Cortex of kidney (tissue), 1 donor: Measurements from ENCODE around the gene PLK3.
"Not testable (repeated sequence)": the region's sequence is repeated elsewhere in the genome, so short reads cannot be mapped to it uniquely, and the experiment has no call there.

Source experiments
- DNase-seq: peaks from one replicate; lab custom pipeline; 2025; lab: John Stamatoyannopoulos, UW

PLK3 gene

DNA sequence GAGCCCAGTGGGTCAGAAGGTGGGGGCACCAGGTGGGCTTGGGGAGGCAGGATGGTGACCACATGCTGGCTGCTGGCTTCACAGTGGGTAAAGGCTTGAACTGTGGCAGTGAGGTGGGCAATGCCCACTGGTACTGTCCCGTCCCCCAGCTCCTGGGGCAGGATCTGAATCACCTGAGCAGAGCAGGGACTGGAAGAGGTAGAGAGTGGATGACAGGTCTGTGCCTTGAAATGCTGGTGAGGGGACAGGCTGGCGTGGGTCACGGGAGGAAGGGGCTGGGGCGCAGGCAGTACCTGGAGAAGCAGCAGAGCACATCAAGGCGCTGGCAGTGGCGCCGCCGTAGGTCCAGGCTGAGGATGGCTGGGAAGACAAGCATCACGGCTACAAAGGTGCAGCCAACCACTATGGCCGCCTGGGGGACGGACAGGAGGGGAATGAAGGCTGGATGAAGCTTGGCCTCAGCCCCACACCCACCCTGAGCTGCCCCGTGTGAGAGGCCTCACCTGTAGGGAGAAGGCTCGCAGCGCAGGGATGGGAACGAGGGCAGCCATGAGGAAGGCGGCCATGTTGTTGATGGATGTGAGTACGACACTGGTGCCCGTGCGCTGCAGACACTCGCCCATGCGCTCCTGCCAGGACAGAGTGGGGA, 27.9 kb downstream of the PLK3 start:
- DNase-seq = no peak

DNA sequence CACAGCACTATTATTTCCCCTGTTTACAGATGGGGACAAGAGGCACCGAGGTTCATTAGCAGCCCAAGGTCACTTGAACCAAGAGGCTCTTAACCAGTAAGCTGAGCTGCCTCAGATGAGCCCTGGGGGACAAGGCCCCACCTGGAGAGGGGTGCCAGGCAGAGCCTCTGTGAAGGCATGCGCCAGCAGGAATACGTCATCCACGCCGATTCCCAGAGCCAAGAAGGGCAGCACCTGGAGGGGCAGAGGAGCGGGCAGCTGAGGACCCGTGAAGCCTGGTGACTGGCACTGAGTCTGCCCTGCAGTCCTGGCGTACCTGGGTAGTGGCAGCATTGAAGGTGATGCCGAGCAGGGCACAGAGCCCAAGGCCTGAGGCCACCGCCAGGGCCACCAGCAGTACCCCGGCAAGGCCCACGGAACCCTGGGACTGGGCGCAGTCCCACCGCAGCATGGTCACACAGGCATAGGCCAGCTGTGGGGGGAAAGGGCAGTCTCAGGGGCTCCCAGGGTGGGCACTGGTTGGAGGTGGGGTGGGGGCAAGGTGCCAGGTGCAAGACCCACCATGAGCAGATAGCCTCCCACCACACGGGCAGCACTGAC, 28.8 kb downstream of the PLK3 start:
- DNase-seq = no peak

DNA sequence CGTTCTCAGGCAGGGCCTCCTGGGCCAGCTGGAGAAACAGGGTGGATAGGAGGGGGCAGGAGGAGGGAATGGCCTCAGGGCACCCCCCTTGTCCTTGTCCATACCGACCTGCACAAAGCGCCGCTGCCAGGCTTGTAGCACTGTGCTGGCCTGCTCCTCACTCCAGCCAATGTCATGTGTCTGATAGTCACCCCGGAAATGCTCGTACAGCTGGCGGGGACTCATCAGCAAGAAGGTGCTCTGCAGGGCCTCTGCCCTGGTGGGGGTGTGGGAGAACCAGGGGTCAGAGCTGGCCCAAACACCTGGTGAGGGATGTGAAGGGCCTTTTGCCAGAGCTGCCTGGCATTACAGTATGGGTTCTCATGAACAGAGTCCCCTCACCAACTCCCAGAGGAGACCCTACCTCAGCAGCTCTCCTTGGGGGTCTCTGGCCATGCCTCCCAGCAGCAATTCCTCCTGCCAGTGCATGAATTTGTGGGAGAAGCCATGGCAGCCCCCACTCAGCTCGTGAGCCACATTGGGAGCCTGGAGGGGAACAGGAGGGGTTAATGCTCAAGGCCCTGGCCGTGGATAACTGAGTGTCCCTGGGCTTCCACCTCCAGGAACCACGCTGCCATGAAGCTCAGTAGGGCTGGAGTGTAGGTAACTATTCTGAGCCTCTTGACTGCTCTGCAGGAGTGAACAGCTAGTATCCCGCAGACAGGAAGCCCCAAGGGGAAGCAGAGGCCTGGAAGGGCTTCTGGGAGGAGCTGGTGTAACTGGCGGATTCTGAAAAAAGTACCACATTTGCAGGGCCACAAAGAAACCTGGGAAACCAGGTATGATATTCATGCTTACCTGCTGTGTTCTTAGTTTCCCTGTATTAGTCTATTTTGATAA, 29.6 kb downstream of the PLK3 start:
- DNase-seq = no peak

DNA sequence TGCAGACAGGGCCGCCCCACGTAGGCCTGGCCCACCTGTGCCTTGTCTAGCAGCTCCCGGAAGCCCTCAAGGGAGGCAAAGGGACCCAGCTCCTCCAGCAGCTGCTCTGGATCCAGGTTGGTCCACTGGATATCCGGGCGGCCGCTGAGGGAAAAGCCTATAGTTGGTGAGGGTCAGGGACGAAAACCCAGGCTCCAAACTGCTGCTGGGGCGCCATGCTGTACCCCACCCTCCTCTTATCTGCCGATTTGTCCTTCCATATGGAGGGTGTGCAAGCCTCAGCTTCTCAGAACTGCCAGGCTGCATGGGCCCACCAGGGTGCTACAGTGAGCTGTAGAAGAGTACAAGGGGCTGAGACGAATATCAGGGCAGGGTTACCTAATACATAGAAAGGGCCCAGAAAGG, 30.7 kb downstream of the PLK3 start:
- no peak for DNase-seq

DNA sequence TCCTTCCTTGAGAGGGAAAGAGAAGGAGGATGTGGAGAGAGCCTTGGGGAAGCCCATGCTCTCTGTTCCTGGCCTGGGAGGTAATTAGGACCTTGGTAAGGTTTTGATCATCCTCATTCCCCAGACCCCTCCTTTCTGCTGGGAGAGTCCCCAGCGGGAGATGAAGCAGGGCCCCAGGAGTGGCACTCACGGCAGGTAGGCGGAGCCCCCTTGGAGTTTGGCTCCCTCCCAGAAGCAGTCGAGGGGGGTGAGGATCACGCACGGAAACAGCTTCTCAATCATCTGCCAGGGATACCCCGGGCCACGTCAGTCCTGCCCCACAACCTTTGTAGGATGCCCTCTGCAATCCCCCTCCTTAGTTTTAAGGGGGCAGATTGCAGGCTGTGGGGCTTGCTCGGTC, 31.3 kb downstream of the PLK3 start:
- DNase-seq = no peak

DNA sequence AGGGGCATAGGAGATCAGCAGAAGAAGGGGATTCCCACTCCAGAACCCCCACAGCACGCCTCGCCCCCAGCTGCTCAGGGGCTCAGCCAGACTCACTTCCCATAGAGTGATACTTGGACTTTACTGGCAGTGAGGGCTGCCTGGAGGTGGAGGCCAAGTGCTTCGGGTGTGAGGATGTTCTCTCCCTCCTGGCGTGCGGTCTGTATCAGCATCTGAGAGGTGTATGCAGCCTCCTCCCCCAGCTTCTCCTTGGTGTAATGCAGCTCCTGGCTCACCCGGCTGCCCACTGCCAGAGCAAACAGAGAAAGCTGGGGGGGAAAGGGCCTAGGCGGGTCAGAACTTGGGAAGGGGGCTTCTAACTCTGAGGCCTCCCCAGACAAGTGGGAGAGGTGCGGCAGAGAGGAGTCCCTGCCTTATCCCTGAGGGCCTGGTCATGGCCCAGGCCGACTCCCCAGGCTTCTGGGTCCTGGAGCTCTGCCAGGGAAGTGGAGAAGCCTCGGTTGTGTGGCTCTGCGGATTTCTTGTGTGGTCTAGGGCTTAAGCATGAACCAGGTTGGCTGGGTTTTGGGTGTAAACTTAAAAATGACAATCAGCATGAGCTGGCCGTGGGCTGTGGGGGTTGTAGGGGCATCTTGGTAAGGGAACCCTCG, 32.0 kb downstream of the PLK3 start:
- no peak for DNase-seq

DNA sequence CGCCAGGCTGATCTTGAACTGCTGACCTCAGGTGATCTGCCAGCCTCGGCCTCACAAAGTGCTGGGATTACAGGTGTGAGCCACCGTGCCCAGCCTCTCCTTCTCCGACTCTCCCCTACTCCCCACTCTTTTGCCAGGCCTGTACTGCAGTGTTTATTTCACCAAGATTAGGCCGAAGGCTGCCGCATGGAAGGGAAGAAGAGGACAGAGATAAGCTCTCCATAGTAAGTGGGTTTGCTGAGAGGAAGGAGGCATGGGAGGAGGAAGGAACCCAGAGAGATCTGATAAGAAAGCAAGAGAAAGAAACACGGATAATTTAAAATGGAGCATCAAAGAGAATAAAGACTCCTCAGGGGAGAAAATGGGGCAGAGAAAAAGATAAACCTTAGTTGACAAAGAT, 34.2 kb downstream of the PLK3 start:
- DNase-seq = no peak

DNA sequence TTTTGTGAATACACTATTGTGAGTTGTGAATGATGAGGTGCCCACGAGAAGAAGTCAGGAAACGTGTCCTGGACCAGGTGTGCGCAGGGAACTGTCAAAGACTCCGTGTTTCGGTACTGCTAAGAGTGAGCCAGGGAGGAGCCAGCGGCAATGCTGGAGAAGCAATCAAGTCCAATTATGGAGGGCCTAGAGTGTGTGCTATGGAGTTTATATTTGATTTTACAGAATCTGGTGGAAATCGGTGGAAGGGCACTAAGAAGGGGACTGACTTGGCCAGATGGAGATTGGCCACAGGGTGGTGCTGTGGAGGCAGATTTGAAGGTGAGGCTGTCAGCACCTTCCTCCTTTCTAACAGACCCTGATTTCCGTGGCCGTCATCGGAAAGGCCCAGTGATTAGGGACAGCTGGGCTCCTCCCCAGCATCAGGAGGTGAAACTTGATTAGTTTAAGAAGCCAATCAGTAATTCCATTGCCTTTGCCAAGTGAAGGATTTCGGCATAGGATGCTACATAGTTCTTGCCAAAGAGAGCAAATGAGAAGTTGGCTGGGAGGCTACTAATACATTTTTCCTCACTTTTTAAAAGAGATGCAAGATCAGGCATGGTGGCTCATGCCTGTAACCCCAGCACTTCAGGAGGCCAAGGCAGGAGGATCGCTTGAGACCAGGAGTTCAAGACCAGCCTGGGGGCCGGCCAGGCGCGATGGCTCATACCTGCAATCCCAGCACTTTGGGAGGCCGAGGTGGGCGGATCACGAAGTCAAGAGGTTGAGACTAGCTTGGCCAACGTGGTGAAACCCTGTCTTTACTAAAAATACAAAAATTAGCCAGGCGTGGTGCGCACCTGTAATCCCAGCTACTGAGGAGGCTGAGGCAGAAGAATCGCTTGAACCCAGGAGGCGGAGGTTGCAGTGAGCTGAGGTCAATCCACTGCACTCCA, 35.8 kb downstream of the PLK3 start:
- no peak for DNase-seq

DNA sequence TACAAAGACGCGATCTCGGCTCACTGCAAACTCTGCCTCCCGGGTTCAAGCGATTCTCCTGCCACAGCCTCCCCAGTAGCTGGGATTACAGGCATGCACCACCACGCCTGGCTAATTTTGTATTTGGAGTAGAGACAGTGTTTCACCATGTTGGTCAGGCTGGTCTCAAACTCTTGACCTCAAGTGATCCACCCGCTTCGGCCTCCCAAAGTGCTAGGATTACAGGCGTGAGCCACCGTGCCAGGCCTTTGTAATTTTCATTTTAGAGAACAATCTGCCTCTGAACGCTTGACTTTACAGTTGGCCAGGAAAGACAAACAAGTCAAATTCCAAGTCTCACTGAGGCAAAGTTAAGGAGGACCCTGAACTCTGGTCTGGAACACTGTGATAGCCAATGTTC, 38.1 kb downstream of the PLK3 start:
- not testable (repeated sequence) for DNase-seq

DNA sequence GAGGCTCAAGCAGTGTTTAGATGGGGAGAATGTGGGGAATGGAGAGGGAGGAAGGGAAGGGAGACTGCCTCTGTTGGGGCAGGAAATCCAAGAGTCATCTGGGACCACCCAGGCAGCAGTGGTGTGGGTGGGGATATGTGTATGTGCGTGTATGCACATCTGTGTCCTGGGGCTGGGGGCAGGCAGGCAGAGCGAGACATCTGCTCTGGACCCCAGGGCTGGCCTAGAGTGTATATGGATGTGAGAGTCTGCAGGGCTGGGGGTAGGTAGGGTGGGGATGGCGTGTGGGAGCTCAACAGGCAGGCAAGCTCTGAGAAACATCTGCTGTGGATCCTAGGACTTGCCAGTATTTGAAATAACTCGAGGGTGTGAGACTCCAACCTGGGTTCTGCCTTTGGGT, 39.4 kb downstream of the PLK3 start:
- no peak for DNase-seq

DNA sequence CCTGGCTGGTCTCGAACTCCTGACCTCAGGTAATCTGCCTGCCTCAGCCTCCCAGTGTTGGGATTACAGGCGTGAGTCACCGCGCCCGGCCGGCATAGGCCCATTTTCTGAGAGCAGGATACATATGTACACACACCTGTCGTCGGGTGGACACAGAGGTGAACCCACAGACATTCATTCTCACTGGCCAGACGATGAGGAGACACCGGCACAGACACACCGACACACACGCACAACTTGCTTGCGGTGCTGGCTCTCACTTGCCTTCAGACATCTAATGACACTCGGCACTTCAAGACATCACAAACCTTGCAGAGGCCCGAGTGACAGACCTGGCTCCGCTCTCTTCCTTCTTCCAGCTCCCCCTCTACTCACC, 42.3 kb downstream of the PLK3 start:
- DNase-seq = no peak

DNA sequence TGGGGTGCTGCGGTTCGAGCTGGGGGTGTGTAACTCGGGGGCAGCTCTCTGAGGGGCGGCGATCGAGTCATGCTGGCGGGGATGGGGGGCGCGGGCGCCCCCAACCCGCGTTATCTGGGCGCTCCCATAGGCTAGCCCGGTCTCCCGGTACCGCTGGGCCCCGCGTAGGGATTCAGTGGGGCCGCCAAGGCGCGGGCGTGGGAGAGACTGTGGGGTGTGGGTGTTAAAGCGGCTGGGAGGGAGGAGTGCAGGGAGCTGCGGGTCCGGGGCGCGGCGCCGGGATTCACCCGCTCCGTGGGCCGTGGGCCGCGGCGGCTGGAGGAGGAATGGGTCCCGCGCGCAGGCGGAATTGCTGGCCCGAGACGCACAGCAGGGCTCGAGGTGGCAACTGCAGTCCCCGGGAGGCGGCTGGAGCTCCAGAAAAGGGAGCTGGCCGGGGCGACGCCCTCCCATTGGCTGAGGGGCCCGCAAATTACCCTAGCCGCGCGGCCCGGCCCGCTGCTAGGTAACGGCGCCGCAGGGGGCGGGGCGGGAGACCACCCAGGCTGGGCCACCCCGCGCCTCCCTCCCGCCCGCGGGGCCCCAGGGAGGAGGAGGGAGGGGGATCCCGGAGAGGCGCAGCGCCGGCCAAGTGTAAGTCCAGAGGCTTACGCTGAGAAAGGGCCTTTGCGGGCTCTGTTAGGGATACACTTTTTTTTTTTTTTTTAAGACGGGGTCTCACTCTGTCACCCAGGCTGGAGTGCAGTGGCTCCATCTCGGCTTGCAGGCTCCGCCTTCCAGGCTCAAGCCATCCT, 42.9 kb downstream of the PLK3 start, which contains the start of gene PTCH2:
PTCH2 (minus strand) TSS at position 392 of the 794 bp plus-strand sequence; CDS start at position 71, 321 bp downstream.
- DNase-seq = no peak

DNA sequence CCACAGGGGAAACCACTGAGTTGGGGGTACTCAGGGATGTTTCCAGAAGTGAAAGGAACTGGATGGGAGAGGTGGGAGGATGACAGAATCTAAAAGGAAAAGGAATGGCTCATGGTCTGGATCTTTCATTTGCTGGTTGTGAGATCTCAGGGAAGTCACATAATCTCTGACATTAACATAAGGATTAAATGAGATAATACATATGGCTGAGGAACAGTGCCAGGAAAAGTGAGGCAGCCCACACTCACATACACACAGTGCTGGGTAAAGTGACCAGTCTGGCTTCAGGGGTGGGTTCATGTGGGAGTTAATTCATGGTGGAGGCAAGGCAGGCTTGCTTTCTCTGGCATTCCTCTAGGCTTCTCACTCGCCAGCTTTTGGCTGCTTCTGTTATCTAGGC, 46.8 kb downstream of the PLK3 start:
- no peak for DNase-seq

DNA sequence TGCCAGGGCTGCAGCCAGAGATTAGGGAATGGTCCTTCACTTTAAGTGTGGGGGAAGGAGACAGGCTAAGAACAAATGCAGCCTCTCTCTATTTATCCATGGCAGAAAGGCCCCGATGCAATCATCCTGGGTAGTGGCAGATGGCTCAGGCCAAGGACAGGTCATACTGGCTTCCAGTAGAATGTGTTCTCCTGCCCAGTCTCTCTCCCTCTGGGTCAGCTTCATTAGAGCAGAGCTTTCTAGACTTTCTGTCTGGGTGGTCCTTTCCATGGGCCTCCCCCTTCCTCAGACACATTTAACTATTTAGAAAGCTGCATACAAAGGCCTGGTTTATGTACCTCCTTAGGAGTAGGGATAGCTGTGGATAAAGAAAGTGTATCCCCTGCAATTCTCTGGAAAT, 47.7 kb downstream of the PLK3 start:
- DNase-seq = no peak

DNA sequence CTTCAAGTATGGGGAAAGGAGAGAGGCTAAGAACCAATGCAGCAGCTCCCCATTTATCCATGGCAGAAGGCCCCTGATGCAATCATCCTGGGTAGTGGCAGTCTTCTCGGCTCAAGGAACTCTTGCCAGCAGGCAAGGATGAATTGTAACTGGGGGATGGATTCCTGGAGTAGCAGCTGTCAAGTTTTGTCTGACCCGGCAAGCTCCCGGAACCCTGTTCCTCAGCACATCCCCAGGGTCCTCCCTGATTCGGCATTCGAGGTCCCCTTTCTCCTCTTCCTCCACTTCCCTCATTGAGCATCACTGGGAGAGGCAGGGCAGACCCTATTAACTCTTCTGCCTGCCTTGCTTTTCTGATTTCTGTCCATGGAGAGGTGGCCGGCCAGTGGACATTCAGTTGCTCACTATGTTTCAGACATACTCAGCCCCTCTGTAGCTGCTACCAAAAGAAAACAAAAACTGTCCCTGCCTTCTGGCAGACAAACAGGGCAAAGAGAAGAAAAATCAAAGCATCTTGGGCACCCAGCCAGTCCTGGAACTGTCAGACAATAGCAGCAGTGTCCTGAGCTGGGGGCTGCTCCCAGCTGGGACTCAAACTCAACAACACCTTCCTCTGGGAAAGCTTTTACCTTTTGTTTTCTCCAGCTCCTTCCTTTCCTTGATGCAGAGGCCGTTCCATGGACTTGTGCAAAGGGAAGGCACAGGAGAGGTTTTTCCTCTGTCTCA, 48.4 kb downstream of the PLK3 start:
- DNase-seq = no peak

DNA sequence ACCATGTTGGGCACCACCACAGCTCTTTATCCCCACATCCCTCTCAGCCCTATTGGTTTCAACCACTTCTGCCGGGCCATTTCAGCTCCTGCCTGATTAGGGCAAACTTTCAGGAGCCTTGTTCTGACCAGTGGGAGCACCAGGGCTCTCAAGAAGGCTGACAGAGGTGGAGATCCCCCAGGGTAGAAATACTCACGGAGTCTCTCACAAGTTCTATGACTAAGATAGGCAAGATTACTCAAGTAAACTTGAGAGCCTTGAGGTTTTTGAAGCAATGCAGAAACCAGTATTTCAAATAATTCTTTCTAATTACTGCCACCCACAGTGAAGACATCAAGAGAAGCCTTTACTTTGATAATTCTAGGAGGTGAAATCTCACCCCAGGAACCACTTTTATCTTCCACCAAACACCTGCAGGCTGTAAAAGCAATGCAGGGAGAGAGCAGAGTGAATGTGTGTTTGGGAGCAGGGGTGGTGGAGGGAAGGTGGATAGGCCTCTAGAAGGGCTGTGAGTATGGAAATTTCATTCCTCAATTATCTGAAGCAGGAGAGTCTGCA, 49.5 kb downstream of the PLK3 start:
- DNase-seq = no peak

DNA sequence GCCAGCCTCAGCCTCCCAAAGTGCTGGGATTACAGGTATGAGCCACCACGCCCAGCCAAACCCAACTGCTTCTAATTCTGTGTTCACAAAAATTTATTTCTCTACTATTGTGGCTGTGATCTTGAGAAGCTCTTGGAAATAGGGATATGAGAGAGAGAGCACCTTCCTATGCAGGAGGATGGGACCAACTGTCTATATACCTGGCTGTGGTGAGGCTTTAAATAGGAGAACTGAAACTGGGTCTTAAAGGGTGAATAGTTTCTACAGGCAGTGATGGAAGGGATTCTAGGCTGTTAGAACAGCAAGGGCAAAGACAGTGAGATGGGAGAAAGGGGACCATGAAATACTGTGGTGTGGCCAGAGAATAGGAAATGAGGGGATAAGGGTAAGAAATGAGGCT, 51.1 kb downstream of the PLK3 start:
- no peak for DNase-seq

DNA sequence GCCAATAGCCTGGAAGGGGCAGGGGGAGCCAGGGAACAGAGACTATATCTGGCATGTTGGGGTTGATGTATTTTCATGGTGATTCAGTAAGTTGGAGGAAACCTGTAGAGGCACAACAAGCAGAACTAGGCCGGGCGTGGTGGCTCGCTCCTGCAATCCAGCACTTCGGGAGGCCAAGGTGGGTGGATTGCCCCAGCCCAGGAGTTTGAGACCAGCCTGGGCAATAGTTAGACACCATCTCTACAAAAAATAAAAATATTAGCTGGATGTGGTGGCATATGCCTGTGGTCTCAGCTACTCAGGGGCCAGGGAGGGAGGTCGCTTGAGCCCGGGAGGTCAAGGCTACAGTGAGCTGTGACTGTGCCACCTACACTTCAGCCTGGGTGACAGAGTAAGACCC, 53.0 kb downstream of the PLK3 start:
- no peak for DNase-seq

DNA sequence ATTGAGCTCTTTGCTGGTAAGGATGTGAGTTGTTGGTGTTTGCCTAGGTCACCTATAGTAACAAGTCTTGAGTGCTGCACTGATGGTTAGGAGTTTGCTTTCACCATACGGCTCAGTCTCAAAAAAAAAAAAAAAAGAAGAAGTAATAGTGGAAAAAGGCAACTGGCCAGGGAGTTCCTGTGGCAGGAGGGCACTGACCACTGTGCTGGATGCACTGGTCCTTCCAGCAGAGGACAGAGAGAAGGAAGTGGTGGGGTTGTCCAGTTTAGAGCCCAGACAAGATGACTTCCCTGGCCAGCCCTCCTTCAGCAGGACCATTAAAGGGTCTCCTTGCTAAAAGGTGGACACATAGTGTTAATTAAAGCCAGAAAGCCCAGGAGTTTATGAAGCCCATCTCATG, 54.8 kb downstream of the PLK3 start:
- no peak for DNase-seq
